ENCODE measurements around the gene FERMT2.

- TF ChIP-seq CTCF (IDR thresholded peaks at IDR 0.05; ENCODE audit: low read depth, low read length, poor library complexity, severe bottlenecking) (no peak), EZH2phosphoT487 (IDR thresholded peaks at IDR 0.05; ENCODE audit: borderline replicate concordance, low read length) (no peak)
These were observed 105.8 kb downstream of the FERMT2 start for GRCh38 chr14:52845081-52845480.
